Esophagus muscularis mucosa (tissue), 4 donors: ENCODE data around the gene CTR9. TPM values are rescaled to one million over a fixed set of nuclear protein-coding genes. Genes with fewer than 3 reads are reported as not detected.

Source experiments
- DNase-seq: peaks from one replicate; pipeline ENCODE4 v3.0.0-alpha.2; 2017; ENCODE audit errors: extremely low spot score
- H3K27ac ChIP-seq, 4 donors: fragments of 200-600 bp; sonication (generic); replicated peaks in 1 of 4; 1 replicate in 3 of 4; 2 replicates in 1 of 4; pipeline ENCODE4 v1.5.1; 2016 to 2019; ENCODE audit warnings: mild to moderate bottlenecking in 1 of 4
- H3K27me3 ChIP-seq, 4 donors: fragments of 200-600 bp; sonication (generic); one replicate each; pipeline versions ENCODE4 v1.5.1 to v1.6.0; 2016 to 2019
- H3K36me3 ChIP-seq, 4 donors: fragments of 200-600 bp; sonication (generic); one replicate each; pipeline ENCODE4 v1.5.1; 2016 to 2019
- H3K4me1 ChIP-seq, 4 donors: fragments of 200-600 bp; sonication (generic); one replicate each; pipeline ENCODE4 v1.5.1; 2016 to 2019
- H3K4me3 ChIP-seq, 4 donors: fragments of 200-600 bp; sonication (generic); 1 replicate in 2 of 4; 2 replicates in 2 of 4; pipeline ENCODE4 v1.5.1; 2016 to 2019; ENCODE audit warnings: mild to moderate bottlenecking in 4 of 4, moderate library complexity in 1 of 4
- H3K9me3 ChIP-seq, 4 donors: fragments of 200-600 bp; sonication (generic); 1 replicate in 3 of 4; 2 replicates in 1 of 4; pipeline ENCODE4 v1.5.1; 2016 to 2019
- EP300 ChIP-seq: sonication (generic); formaldehyde crosslinking; IDR thresholded peaks from one replicate; pipeline ENCODE4 v1.6.1; 2017; ENCODE audit warnings: antibody characterized with exemption
- POLR2A ChIP-seq: fragments of 450-650 bp; IDR thresholded peaks from one replicate; pipeline ENCODE4 v1.6.1; 2017; ENCODE audit warnings: antibody characterized with exemption, moderate library complexity, mild to moderate bottlenecking, low read depth
- POLR2AphosphoS5 ChIP-seq, 2 donors: sonication (generic); formaldehyde crosslinking; IDR thresholded peaks; one replicate each; pipeline ENCODE4 v1.6.1; 2017; ENCODE audit warnings: antibody characterized with exemption in 2 of 2
- WGBS: methylation state at CpG from one replicate; pipeline ENCODE4 v1.1.5; 2018; 5-methylcytosine and 5-hydroxymethylcytosine counted together
- intact Hi-C: fragments of 100-400 bp; cut with DNase I; formaldehyde crosslinking; loops from one replicate; pipeline ENCODE4 v1.15.1; 2023
- total RNA-seq, 4 donors: library from RNA; depleted of rRNA; stranded (reverse); fragments of >200 nt; gene quantifications; one replicate each; pipeline versions ENCODE4 v1.1.0 to v1.2.1, GENCODE V29; 2016
- TF ChIP-seq, protein P1 (sequence below), 3 experiments: fragments of 200-600 bp in 2 of 3; fragments of 450-650 bp in 1 of 3; sonication (generic) in 2 of 3; IDR thresholded peaks; one replicate each; pipeline ENCODE4 v1.5.1; 2017 to 2019; ENCODE audit warnings: antibody characterized with exemption in 3 of 3, mild to moderate bottlenecking in 2 of 3, moderate library complexity in 1 of 3

The CTR9 gene
- total RNA-seq, 4 donors from 2014 or later = 17.9 to 26.6 (median 19.4) TPM

DNA sequence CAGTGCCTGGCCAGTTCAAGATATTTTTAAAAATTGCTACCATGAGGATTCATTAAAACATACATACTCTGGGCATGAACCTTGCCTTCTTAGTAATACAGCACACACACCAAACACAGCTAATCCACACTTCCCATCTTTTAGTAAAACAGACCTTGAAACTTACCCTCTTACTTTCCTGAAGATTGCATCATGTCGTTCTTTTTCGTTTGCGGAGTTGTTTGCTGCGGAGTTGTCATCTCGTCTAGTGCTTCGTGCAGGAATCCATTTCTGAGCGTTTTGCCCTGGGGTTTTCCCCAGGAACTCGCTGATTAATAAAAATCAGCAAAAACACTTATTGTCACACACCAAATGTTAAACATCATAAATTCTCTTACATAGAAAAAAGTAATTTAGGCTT lies 54.7 kb downstream of the CTR9 start:
- peak overlapping the region in 1 of 4 donors; percentile 94 for H3K4me3 ChIP-seq
- H3K9me3 ChIP-seq = no peaks in the 10 kb centered on the region
- 80% methylated on average over 8 of the region's 8 CpGs for WGBS
- intact Hi-C loops = no loop called here
- H3K36me3 ChIP-seq = peaks cover 61 to 68% (median 63%) of the 10 kb centered on the region in 4 donors
- TF ChIP-seq POLR2A (no peak), EP300 (no peak), POLR2AphosphoS5 (IDR thresholded peaks at IDR 0.05) (no peak)
- TF ChIP-seq, protein P1, sequence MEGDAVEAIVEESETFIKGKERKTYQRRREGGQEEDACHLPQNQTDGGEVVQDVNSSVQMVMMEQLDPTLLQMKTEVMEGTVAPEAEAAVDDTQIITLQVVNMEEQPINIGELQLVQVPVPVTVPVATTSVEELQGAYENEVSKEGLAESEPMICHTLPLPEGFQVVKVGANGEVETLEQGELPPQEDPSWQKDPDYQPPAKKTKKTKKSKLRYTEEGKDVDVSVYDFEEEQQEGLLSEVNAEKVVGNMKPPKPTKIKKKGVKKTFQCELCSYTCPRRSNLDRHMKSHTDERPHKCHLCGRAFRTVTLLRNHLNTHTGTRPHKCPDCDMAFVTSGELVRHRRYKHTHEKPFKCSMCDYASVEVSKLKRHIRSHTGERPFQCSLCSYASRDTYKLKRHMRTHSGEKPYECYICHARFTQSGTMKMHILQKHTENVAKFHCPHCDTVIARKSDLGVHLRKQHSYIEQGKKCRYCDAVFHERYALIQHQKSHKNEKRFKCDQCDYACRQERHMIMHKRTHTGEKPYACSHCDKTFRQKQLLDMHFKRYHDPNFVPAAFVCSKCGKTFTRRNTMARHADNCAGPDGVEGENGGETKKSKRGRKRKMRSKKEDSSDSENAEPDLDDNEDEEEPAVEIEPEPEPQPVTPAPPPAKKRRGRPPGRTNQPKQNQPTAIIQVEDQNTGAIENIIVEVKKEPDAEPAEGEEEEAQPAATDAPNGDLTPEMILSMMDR (IDR thresholded peaks at IDR 0.05) = no peak
- DNase-seq = no peak
- H3K27ac ChIP-seq = peak overlapping the region in 2 of 4 donors; percentile 24 to 25
- H3K4me1 ChIP-seq = peaks cover 50 to 67% (median 55%) of the 10 kb centered on the region in 4 donors
- H3K27me3 ChIP-seq = no peaks in the 10 kb centered on the region

DNA sequence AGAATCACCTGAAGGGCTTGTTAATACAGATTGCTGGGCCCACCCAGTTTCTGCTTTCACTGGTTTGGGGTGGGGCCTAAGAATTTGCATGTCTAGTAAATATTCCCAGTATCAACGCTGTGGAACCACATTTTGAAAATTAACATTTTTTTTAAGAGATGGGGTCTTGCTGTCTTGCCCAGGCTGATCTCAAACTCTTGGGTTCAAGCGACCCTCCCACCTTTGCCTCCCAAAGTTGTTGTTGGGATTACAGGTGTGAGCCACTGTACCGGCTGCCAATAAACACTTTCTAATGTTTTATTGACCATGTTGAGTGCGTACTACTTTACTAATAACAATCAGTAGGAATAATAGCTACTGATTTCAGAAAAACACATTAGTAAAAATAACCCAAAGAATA lies 55.2 kb downstream of the CTR9 start:
- intact Hi-C loops = no loop called here
- 72% methylated on average over 4 of the region's 4 CpGs for WGBS
- no peaks in the 10 kb centered on the region for H3K27me3 ChIP-seq
- TF ChIP-seq POLR2AphosphoS5 (IDR thresholded peaks at IDR 0.05) (no peak), POLR2A (no peak), EP300 (no peak)
- TF ChIP-seq, protein P1 (IDR thresholded peaks at IDR 0.05) = no peak
- no peak for DNase-seq
- H3K4me1 ChIP-seq = peaks cover 50 to 66% (median 55%) of the 10 kb centered on the region in 4 donors
- no peaks in the 10 kb centered on the region for H3K9me3 ChIP-seq
- H3K4me3 ChIP-seq = peak overlapping the region; percentile 61 to 96 (median 94)
- peaks cover 56 to 63% (median 58%) of the 10 kb centered on the region in 4 donors for H3K36me3 ChIP-seq
- peak overlapping the region in 3 of 4 donors; percentile 88 to 99 (median 99) for H3K27ac ChIP-seq

GRCh38 chr11:10807493-10808234 lies 56.6 kb downstream of the CTR9 start:
- peak overlapping the region; percentile 61 to 96 (median 94) for H3K4me3 ChIP-seq
- DNase-seq = no peak
- peaks cover 42 to 49% (median 43%) of the 10 kb centered on the region in 4 donors for H3K36me3 ChIP-seq
- intact Hi-C loops = loop anchor here (2.0 kb wide), 2 partner anchors 49 to 123 kb away; no protein-coding TSS in a partner anchor
- H3K4me1 ChIP-seq = peaks cover 39 to 53% (median 47%) of the 10 kb centered on the region in 4 donors
- H3K27me3 ChIP-seq = no peaks in the 10 kb centered on the region
- TF ChIP-seq, protein P1 (IDR thresholded peaks at IDR 0.05) = no peak
- peak in 1 of 2 donors; percentile 31 for TF ChIP-seq POLR2AphosphoS5 (IDR thresholded peaks at IDR 0.05)
- no peaks in the 10 kb centered on the region for H3K9me3 ChIP-seq
- WGBS = under 1% methylated on average over 23 of the region's 39 CpGs
- peak overlapping the region; percentile 88 to 99 (median 99) for H3K27ac ChIP-seq

- Histone ChIP-seq H3K9me3 (no peaks in the 10 kb centered on the region), H3K4me1 (peaks cover 39 to 50% (median 44%) of the 10 kb centered on the region in 4 donors), H3K27me3 (no peaks in the 10 kb centered on the region), H3K27ac (peak overlapping the region; percentile 88 to 99 (median 99)), H3K4me3 (peak overlapping the region; percentile 61 to 96 (median 94)), H3K36me3 (peaks cover 36 to 43% (median 38%) of the 10 kb centered on the region in 4 donors)
- intact Hi-C loops = loop anchor here (2.0 kb wide), 2 partner anchors 49 to 123 kb away; no protein-coding TSS in a partner anchor
- peak in 1 of 2 donors; percentile 12 for TF ChIP-seq POLR2AphosphoS5 (IDR thresholded peaks at IDR 0.05)
- TF ChIP-seq, protein P1 (IDR thresholded peaks at IDR 0.05) = no peak
- DNase-seq = no peak
- under 1% methylated on average over 35 of the region's 36 CpGs for WGBS
These were observed 57.1 kb downstream of the CTR9 start for GRCh38 chr11:10808235-10808552.
